Lower lobe of right lung (tissue), 2 donors: ENCODE data around the gene ANKH. TPM values are rescaled to one million over a fixed set of nuclear protein-coding genes. Genes with fewer than 3 reads are reported as not detected.
A peak's percentile ranks its signal among the peaks of the same experiment; 100 is the strongest.

Source experiments
- ATAC-seq, 2 donors: fragments of 200-7000 bp; cut with Tn5 transposase; one replicate each; pipeline ENCODE4 v1.9.1; 2020 to 2022; ENCODE audit warnings: mild to moderate bottlenecking in 2 of 2, moderate library complexity in 2 of 2
- DNase-seq: peaks from one replicate; pipeline ENCODE4 v3.0.0-alpha.2; 2020
- H3K27ac ChIP-seq: fragments of 200-600 bp; one replicate; pipeline ENCODE4 v1.8.0; 2022
- H3K27me3 ChIP-seq: fragments of 200-600 bp; one replicate; pipeline ENCODE4 v1.8.0; 2022; ENCODE audit warnings: low read depth
- H3K36me3 ChIP-seq: fragments of 200-600 bp; one replicate; pipeline ENCODE4 v1.8.0; 2022; ENCODE audit warnings: mild to moderate bottlenecking
- H3K4me1 ChIP-seq: fragments of 200-600 bp; one replicate; pipeline ENCODE4 v1.8.0; 2022
- H3K4me3 ChIP-seq: fragments of 200-600 bp; one replicate; pipeline ENCODE4 v1.8.0; 2022; ENCODE audit warnings: mild to moderate bottlenecking
- H3K9me3 ChIP-seq: fragments of 200-600 bp; one replicate; pipeline ENCODE4 v1.8.0; 2022
- intact Hi-C: fragments of 100-400 bp; cut with DNase I; formaldehyde crosslinking; loops from one replicate; pipeline ENCODE4 v1.11.0; 2022
- total RNA-seq: library from RNA; stranded (reverse); fragmentation: NEBNext Ultra II Directional; extraction: Animal tissue kit (Norgen Biotek cat#: 25700); gene quantifications from one replicate; pipeline ENCODE4 v1.2.1, GENCODE V29; 2021
- TF ChIP-seq, protein P1 (sequence below): fragments of 200-600 bp; IDR thresholded peaks from one replicate; pipeline ENCODE4 v1.8.0; 2022; ENCODE audit warnings: antibody characterized with exemption, mild to moderate bottlenecking
- donor health status: DM: no; HTN: yes; CAD: no; lungs with severe emphysema.

Gene ANKH
- total RNA-seq, 1 donor from 2014 or later, result 53.7 TPM

DNA sequence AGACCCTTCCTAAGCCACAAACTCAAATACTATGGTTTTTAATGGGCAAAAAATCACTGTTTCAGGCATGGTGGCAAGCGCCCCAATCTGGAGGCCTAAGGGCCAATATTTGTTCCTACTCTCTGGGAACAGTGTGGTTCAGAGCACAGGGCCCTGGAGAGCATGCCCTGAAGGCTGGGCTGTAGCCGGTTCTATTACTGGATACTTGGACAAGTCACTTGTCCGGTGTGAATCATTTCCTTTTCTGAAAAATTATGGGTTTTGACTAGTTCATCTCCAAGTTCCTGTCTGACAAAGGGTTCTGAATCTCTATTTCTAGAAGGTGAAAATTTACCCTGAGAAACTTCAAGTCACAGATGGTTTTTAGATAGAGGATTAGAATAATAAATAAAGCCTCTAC is 132.0 kb downstream of the ANKH start:
- DNase-seq (no peak), ATAC-seq (no peak)
- Histone ChIP-seq H3K4me1 (no peaks in the 10 kb centered on the region), H3K36me3 (peaks cover 35% of the 10 kb centered on the region), H3K27me3 (no peaks in the 10 kb centered on the region), H3K27ac (no peak overlapping the region), H3K9me3 (no peaks in the 10 kb centered on the region), H3K4me3 (no peak overlapping the region)
- TF ChIP-seq, protein P1, sequence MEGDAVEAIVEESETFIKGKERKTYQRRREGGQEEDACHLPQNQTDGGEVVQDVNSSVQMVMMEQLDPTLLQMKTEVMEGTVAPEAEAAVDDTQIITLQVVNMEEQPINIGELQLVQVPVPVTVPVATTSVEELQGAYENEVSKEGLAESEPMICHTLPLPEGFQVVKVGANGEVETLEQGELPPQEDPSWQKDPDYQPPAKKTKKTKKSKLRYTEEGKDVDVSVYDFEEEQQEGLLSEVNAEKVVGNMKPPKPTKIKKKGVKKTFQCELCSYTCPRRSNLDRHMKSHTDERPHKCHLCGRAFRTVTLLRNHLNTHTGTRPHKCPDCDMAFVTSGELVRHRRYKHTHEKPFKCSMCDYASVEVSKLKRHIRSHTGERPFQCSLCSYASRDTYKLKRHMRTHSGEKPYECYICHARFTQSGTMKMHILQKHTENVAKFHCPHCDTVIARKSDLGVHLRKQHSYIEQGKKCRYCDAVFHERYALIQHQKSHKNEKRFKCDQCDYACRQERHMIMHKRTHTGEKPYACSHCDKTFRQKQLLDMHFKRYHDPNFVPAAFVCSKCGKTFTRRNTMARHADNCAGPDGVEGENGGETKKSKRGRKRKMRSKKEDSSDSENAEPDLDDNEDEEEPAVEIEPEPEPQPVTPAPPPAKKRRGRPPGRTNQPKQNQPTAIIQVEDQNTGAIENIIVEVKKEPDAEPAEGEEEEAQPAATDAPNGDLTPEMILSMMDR, result no peak
- intact Hi-C loops, result no loop called here

DNA sequence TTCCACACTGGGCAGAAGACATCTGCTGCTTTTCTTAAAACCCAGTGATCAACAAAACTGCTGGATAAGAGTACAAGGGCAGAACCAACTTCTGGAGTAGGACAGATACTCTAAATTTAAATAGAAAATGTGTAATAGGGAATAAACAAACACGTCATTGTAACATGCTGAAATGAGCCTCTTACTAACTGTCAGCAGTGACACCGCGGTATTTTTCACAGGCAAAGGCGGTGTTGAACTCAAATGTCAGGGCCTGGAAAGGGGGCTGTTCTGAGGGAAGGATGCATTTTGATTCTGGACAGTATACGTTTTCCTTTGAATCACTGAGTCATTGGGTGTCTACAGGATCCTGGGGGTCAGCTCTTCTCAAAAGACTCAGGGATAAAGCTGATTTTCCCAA is 133.5 kb downstream of the ANKH start:
- Histone ChIP-seq H3K4me3 (no peak overlapping the region), H3K36me3 (peaks cover 28% of the 10 kb centered on the region), H3K27ac (no peak overlapping the region), H3K27me3 (no peaks in the 10 kb centered on the region), H3K9me3 (no peaks in the 10 kb centered on the region), H3K4me1 (no peaks in the 10 kb centered on the region)
- ATAC-seq (no peak), DNase-seq (no peak)
- intact Hi-C loops, result no loop called here
- TF ChIP-seq, protein P1, result no peak

DNA sequence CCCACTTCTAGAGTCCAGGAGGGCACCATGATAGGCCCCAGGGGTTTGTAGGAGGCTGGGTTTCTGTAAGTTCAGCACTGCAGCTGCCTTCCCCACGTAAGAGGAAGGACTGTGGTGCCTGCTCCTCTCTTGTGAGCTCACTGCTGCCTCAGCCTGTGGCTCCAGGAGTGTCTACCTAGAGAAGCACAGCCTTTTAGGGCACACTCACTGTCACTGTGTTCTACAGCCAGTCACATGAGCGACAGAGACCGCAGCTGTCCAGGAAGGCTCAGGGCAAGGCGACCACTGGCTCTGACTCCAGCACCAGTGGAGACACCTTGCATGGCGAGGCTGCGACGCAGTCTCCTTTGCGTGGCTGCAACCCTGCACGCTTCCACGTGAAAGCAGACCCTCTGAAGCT is 134.3 kb downstream of the ANKH start:
- intact Hi-C loops, result no loop called here
- TF ChIP-seq, protein P1, result no peak
- Histone ChIP-seq H3K9me3 (no peaks in the 10 kb centered on the region), H3K27ac (no peak overlapping the region), H3K4me1 (no peaks in the 10 kb centered on the region), H3K27me3 (no peaks in the 10 kb centered on the region), H3K36me3 (peaks cover 29% of the 10 kb centered on the region), H3K4me3 (no peak overlapping the region)
- ATAC-seq, result no peak
- no peak for DNase-seq

DNA sequence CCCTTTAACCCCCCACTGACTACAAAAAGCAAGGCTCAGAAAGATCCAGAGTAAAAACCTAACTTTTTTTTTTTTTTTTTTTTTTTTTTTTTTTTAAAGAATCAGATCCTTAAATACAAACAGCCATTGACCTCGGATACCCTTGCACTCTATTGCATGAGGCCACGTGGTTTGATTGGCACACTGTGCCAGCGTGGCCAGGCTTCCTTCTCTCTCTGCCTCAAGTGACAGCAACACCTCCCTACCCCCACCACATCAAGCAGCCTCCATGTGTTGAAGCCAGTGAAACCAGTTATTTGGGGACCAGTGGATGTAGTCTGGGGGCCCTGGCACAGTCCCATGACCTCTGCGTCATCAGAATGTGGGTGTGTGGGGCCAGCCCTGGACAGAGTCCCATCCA is 135.6 kb downstream of the ANKH start:
- TF ChIP-seq, protein P1, result no peak
- no peaks in the 10 kb centered on the region for H3K4me1 ChIP-seq
- no peaks in the 10 kb centered on the region for H3K9me3 ChIP-seq
- ATAC-seq, result peak; percentile 56 to 68
- no peak overlapping the region for H3K4me3 ChIP-seq
- no peak overlapping the region for H3K27ac ChIP-seq
- no peak for DNase-seq
- H3K27me3 ChIP-seq, result no peaks in the 10 kb centered on the region
- H3K36me3 ChIP-seq, result peaks cover 25% of the 10 kb centered on the region
- intact Hi-C loops, result no loop called here

DNA sequence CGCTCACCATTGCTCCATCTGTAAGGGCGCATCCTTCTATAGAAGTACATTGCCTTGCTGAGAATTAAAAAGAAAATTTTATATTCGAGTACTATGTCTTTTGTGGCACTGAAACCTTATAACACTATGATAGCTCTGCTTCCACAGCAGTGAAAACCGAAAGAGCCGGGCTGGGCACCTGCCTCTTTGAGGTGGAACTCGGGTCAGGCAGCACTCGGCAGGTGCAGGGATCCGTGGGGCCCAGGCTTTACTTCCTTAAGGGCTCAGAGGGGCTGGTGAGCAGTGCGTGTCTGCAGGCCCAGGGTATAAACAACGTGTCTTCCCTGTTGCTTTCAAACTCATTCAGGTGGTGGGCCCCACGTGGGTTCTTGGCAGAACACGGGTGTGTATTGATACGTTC is 137.2 kb downstream of the ANKH start:
- H3K27ac ChIP-seq, result no peak overlapping the region
- peaks cover 22% of the 10 kb centered on the region for H3K36me3 ChIP-seq
- H3K4me1 ChIP-seq, result no peaks in the 10 kb centered on the region
- no peaks in the 10 kb centered on the region for H3K27me3 ChIP-seq
- ATAC-seq (no peak), DNase-seq (no peak)
- intact Hi-C loops, result no loop called here
- TF ChIP-seq, protein P1, result no peak
- H3K4me3 ChIP-seq, result no peak overlapping the region
- H3K9me3 ChIP-seq, result no peaks in the 10 kb centered on the region

DNA sequence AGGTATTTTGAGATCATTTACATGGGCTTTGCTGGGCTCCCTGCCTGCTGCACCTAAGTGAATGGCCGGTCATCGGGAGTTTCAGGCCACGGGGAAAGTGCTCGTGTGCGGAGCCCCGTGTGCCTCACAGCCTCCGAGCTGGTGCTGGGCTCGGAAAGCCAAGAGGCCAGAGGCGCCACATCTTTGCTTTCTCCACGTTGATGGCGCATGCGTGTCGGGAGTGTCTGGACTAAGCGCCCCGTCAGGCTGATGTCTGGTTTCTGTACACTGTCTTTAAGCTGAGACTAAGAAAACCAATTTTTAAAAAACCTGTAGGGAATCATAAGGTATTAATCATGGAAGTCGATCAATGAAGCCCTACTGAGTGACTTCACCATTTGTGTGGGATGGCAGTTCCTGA is 137.9 kb downstream of the ANKH start:
- H3K4me3 ChIP-seq, result no peak overlapping the region
- H3K27ac ChIP-seq, result no peak overlapping the region
- no peaks in the 10 kb centered on the region for H3K9me3 ChIP-seq
- no peaks in the 10 kb centered on the region for H3K4me1 ChIP-seq
- H3K36me3 ChIP-seq, result peaks cover 22% of the 10 kb centered on the region
- ATAC-seq (no peak), DNase-seq (no peak)
- TF ChIP-seq, protein P1, result no peak
- intact Hi-C loops, result no loop called here
- no peaks in the 10 kb centered on the region for H3K27me3 ChIP-seq
